Loucy (cell line): Measurements from ENCODE around the gene GALNT1.

Experiments used
- H2AFZ ChIP-seq: fragments of 200-600 bp; sonication (generic); 2 replicates; pipeline ENCODE4 v1.6.0; 2016; ENCODE audit warnings: antibody characterized with exemption, mild to moderate bottlenecking, low read length, moderate library complexity
- H3F3A ChIP-seq: fragments of 200-600 bp; 2 replicates; pipeline ENCODE4 v1.6.0; 2016; ENCODE audit warnings: antibody characterized with exemption, low read depth, mild to moderate bottlenecking
- H3K27me3 ChIP-seq: fragments of 200-600 bp; sonication (generic); 2 replicates; pipeline ENCODE4 v1.6.1; 2014; ENCODE audit warnings: low read length, mild to moderate bottlenecking; ENCODE audit not compliant: insufficient read depth, poor library complexity, severe bottlenecking
- H3K36me3 ChIP-seq: fragments of 200-600 bp; sonication (generic); 2 replicates; pipeline ENCODE4 v1.6.1; 2016; ENCODE audit warnings: low read length; ENCODE audit not compliant: insufficient read depth
- H3K4me1 ChIP-seq: fragments of 200-600 bp; sonication (generic); 2 replicates; pipeline ENCODE4 v1.5.1; 2014; ENCODE audit warnings: low read length, mild to moderate bottlenecking; ENCODE audit not compliant: insufficient read depth, poor library complexity, severe bottlenecking
- H3K4me2 ChIP-seq: fragments of 200-600 bp; sonication (generic); 2 replicates; pipeline ENCODE4 v1.6.0; 2014; ENCODE audit warnings: antibody characterized with exemption, low read length, low read depth, mild to moderate bottlenecking; ENCODE audit not compliant: poor library complexity, severe bottlenecking
- H3K4me3 ChIP-seq: fragments of 200-600 bp; sonication (generic); 2 replicates; pipeline ENCODE4 v1.5.1; 2014; ENCODE audit warnings: low read length, mild to moderate bottlenecking, mixed read lengths; ENCODE audit not compliant: poor library complexity, severe bottlenecking
- H3K79me2 ChIP-seq: fragments of 200-600 bp; sonication (generic); 2 replicates; pipeline ENCODE4 v1.6.1; 2014; ENCODE audit warnings: low read length; ENCODE audit not compliant: insufficient read depth
- H3K9ac ChIP-seq: fragments of 200-600 bp; sonication (generic); 2 replicates; pipeline ENCODE4 v1.6.0; 2014; ENCODE audit warnings: mild to moderate bottlenecking, low read depth, low read length, moderate library complexity; ENCODE audit not compliant: poor library complexity, severe bottlenecking
- H3K9me2 ChIP-seq: fragments of 200-600 bp; sonication (generic); replicated peaks from 2 replicates; pipeline ENCODE4 v1.6.1; 2016; ENCODE audit warnings: low read depth, low read length, mixed read lengths
- H3K9me3 ChIP-seq: fragments of 200-600 bp; sonication (generic); 2 replicates; pipeline ENCODE4 v1.6.1; 2014; ENCODE audit warnings: mild to moderate bottlenecking, antibody characterized with exemption, low read length, low read depth; ENCODE audit not compliant: insufficient read depth
- H4K20me1 ChIP-seq: fragments of 200-600 bp; sonication (generic); 2 replicates; pipeline ENCODE4 v1.6.0; 2014; ENCODE audit warnings: antibody characterized with exemption, low read length, mild to moderate bottlenecking; ENCODE audit not compliant: insufficient read depth, poor library complexity, severe bottlenecking
- CTCF ChIP-seq: fragments of 200-600 bp; sonication (generic); conservative IDR thresholded peaks from 2 replicates; pipeline ENCODE4 v1.5.1; 2014; ENCODE audit warnings: mild to moderate bottlenecking, antibody characterized with exemption, low read length
- EZH2phosphoT487 ChIP-seq: fragments of 200-600 bp; IDR thresholded peaks from 2 replicates; pipeline ENCODE4 v1.6.1; 2018; ENCODE audit warnings: antibody characterized with exemption, mild to moderate bottlenecking, moderate library complexity, borderline replicate concordance

GALNT1 gene

DNA sequence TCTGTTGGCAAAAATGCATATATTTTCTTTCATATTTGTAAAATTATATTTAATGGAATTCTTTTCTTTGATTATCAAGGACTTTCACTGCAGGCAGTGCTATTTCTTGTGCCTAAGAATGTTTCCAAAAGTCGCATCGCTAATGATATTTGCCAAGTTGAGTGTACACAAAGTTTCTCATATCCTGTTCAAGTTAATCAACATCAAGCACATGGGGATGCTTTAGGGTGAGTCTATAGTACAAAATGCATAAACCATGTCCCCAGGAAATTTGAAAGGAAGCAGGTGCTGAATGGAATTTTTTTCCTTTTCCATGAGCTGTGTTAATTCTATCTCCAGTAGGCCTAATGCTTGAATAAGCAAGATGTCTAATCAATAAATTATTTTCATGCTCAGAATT, 129.7 kb downstream of the GALNT1 start:
- Histone ChIP-seq H3K4me1 (no peaks in the 10 kb centered on the region), H3K9ac (no peak overlapping the region), H3K79me2 (no peaks in the 10 kb centered on the region), H3F3A (no peaks in the 10 kb centered on the region), H2AFZ (no peak overlapping the region), H3K27me3 (no peaks in the 10 kb centered on the region), H3K36me3 (peaks cover 12% of the 10 kb centered on the region; the same call in 1 of the 2 replicates), H3K4me3 (no peak overlapping the region), H4K20me1 (no peaks in the 10 kb centered on the region), H3K9me3 (no peaks in the 10 kb centered on the region), H3K9me2 (no peaks in the 10 kb centered on the region), H3K4me2 (no peak overlapping the region)
- TF ChIP-seq CTCF (no peak), EZH2phosphoT487 (no peak)

GRCh38 chr18:35713545-35713944, 132.0 kb downstream of the GALNT1 start:
- Histone ChIP-seq H2AFZ (no peak overlapping the region), H4K20me1 (no peaks in the 10 kb centered on the region), H3K4me3 (no peak overlapping the region), H3K9me3 (peaks cover 2% of the 10 kb centered on the region; the same call in 1 of the 2 replicates), H3K36me3 (peaks cover 12% of the 10 kb centered on the region; the same call in 1 of the 2 replicates), H3K79me2 (no peaks in the 10 kb centered on the region), H3K4me1 (no peaks in the 10 kb centered on the region), H3K27me3 (no peaks in the 10 kb centered on the region), H3K9ac (no peak overlapping the region), H3F3A (no peaks in the 10 kb centered on the region), H3K9me2 (no peaks in the 10 kb centered on the region), H3K4me2 (no peak overlapping the region)
- no peak for TF ChIP-seq CTCF
- TF ChIP-seq EZH2phosphoT487 = no peak

DNA sequence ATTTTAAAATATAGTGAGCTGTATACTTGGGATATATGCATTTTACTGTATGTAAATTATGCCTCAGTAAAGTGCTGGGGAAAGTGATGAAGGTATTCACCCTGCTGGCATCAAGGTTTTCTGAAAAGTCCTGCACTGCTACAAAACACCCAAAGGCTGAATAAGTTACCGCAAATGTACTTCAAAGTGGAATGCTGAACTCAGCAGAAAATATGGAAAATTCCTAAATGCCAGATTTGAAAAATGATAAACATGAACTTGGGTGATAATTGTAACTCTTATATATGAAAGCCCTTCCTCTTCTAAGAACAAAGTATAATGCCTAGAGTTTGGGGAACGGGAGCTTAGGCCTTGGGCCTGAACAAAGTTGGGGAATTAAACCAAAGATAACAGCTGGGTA, 133.0 kb downstream of the GALNT1 start:
- no peaks in the 10 kb centered on the region for H3K79me2 ChIP-seq
- no peak overlapping the region for H3K4me3 ChIP-seq
- TF ChIP-seq CTCF = no peak
- TF ChIP-seq EZH2phosphoT487 = no peak
- no peaks in the 10 kb centered on the region for H3K27me3 ChIP-seq
- H3K4me2 ChIP-seq = no peak overlapping the region
- H2AFZ ChIP-seq = no peak overlapping the region
- H3K9me2 ChIP-seq = no peaks in the 10 kb centered on the region
- H3K4me1 ChIP-seq = no peaks in the 10 kb centered on the region
- peaks cover 8% of the 10 kb centered on the region; the same call in 1 of the 2 replicates for H3K36me3 ChIP-seq
- no peaks in the 10 kb centered on the region for H4K20me1 ChIP-seq
- H3F3A ChIP-seq = no peaks in the 10 kb centered on the region
- peaks cover 4% of the 10 kb centered on the region; the same call in 1 of the 2 replicates for H3K9me3 ChIP-seq
- H3K9ac ChIP-seq = no peak overlapping the region
